ENCODE data around the gene PTPRM.
"Not testable (repeated sequence)": the region's sequence is repeated elsewhere in the genome, so short reads cannot be mapped to it uniquely, and the experiment has no call there.

The PTPRM gene

GRCh38 chr18:8413189-8413588 lies 846.1 kb downstream of the PTPRM start:
- no peak for FAIRE-seq

- no peak for FAIRE-seq
Observed at GRCh38 chr18:8413751-8414150, 846.6 kb downstream of the PTPRM start.

- FAIRE-seq: no peak
Observed at GRCh38 chr18:8416212-8417019, 849.3 kb downstream of the PTPRM start.

GRCh38 chr18:8422391-8422790 lies 855.3 kb downstream of the PTPRM start:
- FAIRE-seq: no peak

- FAIRE-seq: no peak
Observed at GRCh38 chr18:8423051-8423557, 856.0 kb downstream of the PTPRM start.

GRCh38 chr18:8424481-8424880 lies 857.4 kb downstream of the PTPRM start:
- no peak for FAIRE-seq

- FAIRE-seq: no peak
Observed at GRCh38 chr18:8424917-8425725, 858.0 kb downstream of the PTPRM start.

- FAIRE-seq: no peak
Observed at GRCh38 chr18:8426401-8426800, 859.3 kb downstream of the PTPRM start.

- FAIRE-seq: no peak
Observed at GRCh38 chr18:8427339-8427738, 860.2 kb downstream of the PTPRM start.

- no peak for FAIRE-seq
Observed at GRCh38 chr18:8428951-8429350, 861.8 kb downstream of the PTPRM start.

- no peak for FAIRE-seq
Observed at GRCh38 chr18:8431036-8431435, 863.9 kb downstream of the PTPRM start.

GRCh38 chr18:8433323-8433722 lies 866.2 kb downstream of the PTPRM start:
- FAIRE-seq: no peak

- FAIRE-seq: no peak
Observed at GRCh38 chr18:8433771-8434170, 866.7 kb downstream of the PTPRM start.

GRCh38 chr18:8435376-8435775 lies 868.3 kb downstream of the PTPRM start:
- no peak for FAIRE-seq

- FAIRE-seq: no peak
Observed at GRCh38 chr18:8439055-8439454, 871.9 kb downstream of the PTPRM start.

- no peak for FAIRE-seq
Observed at GRCh38 chr18:8443505-8443904, 876.4 kb downstream of the PTPRM start.

- FAIRE-seq: not testable (repeated sequence)
Observed at GRCh38 chr18:8446936-8447335, 879.8 kb downstream of the PTPRM start.

- FAIRE-seq: no peak
Observed at GRCh38 chr18:8448130-8448529, 881.0 kb downstream of the PTPRM start.

GRCh38 chr18:8450013-8450412 lies 882.9 kb downstream of the PTPRM start:
- FAIRE-seq: no peak

- FAIRE-seq: no peak
Observed at GRCh38 chr18:8450898-8451665, 884.0 kb downstream of the PTPRM start.

GRCh38 chr18:8453528-8453927 lies 886.4 kb downstream of the PTPRM start:
- FAIRE-seq: no peak

GRCh38 chr18:8454136-8454535 lies 887.0 kb downstream of the PTPRM start:
- no peak for FAIRE-seq
